Measurements from ENCODE around the gene ADAM12. TPM values are rescaled to one million over a fixed set of nuclear protein-coding genes. Genes with fewer than 3 reads are reported as not detected.

ADAM12 gene
- total RNA-seq, 1 experiment from 2014 or later = 0.24 TPM

DNA sequence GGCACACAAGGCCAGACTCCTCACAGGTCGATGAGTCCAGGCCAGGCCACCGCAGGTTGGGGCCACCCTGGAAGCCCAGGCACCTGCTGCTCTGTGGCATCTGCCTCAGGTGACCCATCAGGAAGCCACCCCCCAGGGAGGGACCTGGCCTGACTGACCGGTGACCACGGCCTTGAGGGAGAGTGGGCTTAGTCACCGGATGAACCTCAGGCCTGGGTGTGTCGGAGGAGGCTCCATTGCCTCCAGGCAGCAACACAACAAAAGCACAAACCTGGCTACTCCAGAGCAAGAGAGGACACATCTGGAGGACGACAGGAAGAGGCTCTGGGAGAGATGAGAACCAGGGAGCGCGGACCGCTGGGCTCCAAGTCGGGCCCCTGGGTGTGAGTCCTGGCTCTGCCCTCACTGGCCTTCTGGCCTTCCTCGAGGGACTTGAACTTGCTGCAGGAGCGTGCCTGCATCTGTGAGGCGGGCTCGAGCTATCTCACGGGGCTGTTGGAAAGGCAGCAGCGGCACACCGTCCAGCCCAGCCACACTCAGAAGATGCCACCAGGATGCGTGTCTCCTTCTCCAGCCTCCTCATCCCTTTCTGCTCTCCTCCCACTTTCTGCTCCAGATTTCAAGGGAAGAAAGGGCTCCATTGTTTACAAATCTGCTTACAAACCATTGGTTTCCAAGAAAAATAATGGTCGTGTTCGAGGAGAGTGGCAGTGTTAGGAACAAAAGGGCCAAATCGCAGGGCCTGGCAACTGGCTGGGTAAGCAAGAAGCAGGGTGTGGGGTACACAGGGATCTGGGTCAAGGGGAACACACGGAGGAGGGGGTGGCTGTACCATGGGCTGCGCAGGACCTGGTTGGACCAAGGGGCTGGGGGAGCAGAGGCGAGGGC, 152.9 kb downstream of the ADAM12 start:
- Histone ChIP-seq H3K23ac (ENCODE audit: insufficient read length, low read depth, low read length) (no peak overlapping the region), H2AFZ (ENCODE audit: low read length) (no peak overlapping the region), H3K56ac (ENCODE audit: insufficient read length, low read depth, low read length) (no peak overlapping the region), H2BK120ac (ENCODE audit: low read depth, low read length, poor library complexity, severe bottlenecking) (no peak overlapping the region), H3K4me1 (ENCODE audit: insufficient read depth, low read length) (no peaks in the 10 kb centered on the region), H2AK5ac (ENCODE audit: insufficient read length, low read length) (no peak overlapping the region), H4K8ac (replicated peaks; ENCODE audit: insufficient read length, low read depth, low read length) (no peak overlapping the region), H2BK5ac (ENCODE audit: insufficient read length, low read length) (no peak overlapping the region), H4K91ac (ENCODE audit: insufficient read length, low read depth, low read length) (no peak overlapping the region), H3K27ac (ENCODE audit: insufficient read length, low read depth, low read length) (no peak overlapping the region), H3K14ac (ENCODE audit: insufficient read depth, low read length) (no peak overlapping the region), H3K4ac (ENCODE audit: low read depth, low read length) (no peak overlapping the region), H3K18ac (ENCODE audit: insufficient read length, low read depth, low read length) (no peak overlapping the region), H3K79me2 (ENCODE audit: insufficient read depth, low read length) (no peaks in the 10 kb centered on the region), H2BK20ac (ENCODE audit: low read depth, low read length, poor library complexity, severe bottlenecking) (no peak overlapping the region), H2BK12ac (ENCODE audit: insufficient read length, low read depth, low read length) (no peak overlapping the region), H3K4me2 (ENCODE audit: insufficient read depth, insufficient read length, low read length) (no peak overlapping the region), H2BK15ac (ENCODE audit: low read depth, low read length) (no peak overlapping the region), H4K20me1 (ENCODE audit: control insufficient read depth, insufficient read depth, insufficient read length) (no peaks in the 10 kb centered on the region), H3K9ac (ENCODE audit: extremely low read depth, insufficient read length, low read length) (no peak overlapping the region), H4K5ac (ENCODE audit: insufficient read length, low read depth, low read length) (no peak overlapping the region), H3T11ph (ENCODE audit: low read length) (no peak overlapping the region), H3K23me2 (ENCODE audit: insufficient read length, low read depth, low read length, poor library complexity, severe bottlenecking) (no peaks in the 10 kb centered on the region), H3K27me3 (ENCODE audit: insufficient read depth, low read length) (no peaks in the 10 kb centered on the region), H3K9me3 (ENCODE audit: control insufficient read depth, low read depth, low read length) (no peaks in the 10 kb centered on the region), H3K79me1 (ENCODE audit: insufficient read depth, low read depth, low read length, poor library complexity, severe bottlenecking) (no peaks in the 10 kb centered on the region)
- Mint-ChIP-seq H3K27me3 (ENCODE audit: low read depth) (peaks cover 4% of the 10 kb centered on the region; the same call in 1 of the 2 replicates), H3K36me3 (ENCODE audit: insufficient read depth in 1 of 3, low read depth in 3 of 3) (no peaks in the 10 kb centered on the region), H3K9me3 (no peaks in the 10 kb centered on the region; a peak in 2 of 5 replicates), H3K4me3 (no peak overlapping the region), H3K4me1 (peaks cover 3 to 7% of the 10 kb centered on the region in 2 experiments; a peak in 3 of 4 replicates), H3K27ac (no peak overlapping the region)
- TF ChIP-seq, protein P1, sequence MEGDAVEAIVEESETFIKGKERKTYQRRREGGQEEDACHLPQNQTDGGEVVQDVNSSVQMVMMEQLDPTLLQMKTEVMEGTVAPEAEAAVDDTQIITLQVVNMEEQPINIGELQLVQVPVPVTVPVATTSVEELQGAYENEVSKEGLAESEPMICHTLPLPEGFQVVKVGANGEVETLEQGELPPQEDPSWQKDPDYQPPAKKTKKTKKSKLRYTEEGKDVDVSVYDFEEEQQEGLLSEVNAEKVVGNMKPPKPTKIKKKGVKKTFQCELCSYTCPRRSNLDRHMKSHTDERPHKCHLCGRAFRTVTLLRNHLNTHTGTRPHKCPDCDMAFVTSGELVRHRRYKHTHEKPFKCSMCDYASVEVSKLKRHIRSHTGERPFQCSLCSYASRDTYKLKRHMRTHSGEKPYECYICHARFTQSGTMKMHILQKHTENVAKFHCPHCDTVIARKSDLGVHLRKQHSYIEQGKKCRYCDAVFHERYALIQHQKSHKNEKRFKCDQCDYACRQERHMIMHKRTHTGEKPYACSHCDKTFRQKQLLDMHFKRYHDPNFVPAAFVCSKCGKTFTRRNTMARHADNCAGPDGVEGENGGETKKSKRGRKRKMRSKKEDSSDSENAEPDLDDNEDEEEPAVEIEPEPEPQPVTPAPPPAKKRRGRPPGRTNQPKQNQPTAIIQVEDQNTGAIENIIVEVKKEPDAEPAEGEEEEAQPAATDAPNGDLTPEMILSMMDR (conservative IDR thresholded peaks at IDR 0.05) = no peak
- no CpG with 5 or more reads among the region's 25 CpGs for WGBS (ENCODE audit: extremely low coverage, insufficient read length, low lambda C conversion rate)
- no peak for DNase-seq

Data from H9 (cell line).